ENCODE measurements around the gene PLD1.
"Not testable (repeated sequence)": the region's sequence is repeated elsewhere in the genome, so short reads cannot be mapped to it uniquely, and the experiment has no call there.

Gene PLD1

GRCh38 chr3:171815973-171816595 is 5.8 kb upstream of the PLD1 start:
- DNase-seq = no peak

DNA sequence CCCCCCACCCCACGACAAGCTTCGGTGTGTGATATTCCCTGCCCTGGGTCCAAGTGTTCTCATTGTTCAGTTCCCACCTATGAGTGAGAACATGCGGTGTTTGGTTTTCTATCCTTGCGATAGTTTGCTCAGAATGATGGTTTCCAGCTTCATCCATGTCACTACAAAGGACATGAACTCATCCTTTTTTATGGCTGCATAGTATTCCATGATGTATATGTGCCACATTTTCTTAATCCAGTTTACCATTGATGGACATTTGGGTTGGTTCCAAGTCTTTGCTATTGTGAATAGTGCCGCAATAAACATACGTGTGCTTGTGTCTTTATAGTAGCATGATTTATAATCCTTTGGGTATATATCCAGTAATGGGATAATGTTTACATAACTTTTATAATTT is 4.4 kb upstream of the PLD1 start:
- not testable (repeated sequence) for DNase-seq

- no peak for DNase-seq
Measured at GRCh38 chr3:171813897-171814460, 3.7 kb upstream of the PLD1 start.

DNA sequence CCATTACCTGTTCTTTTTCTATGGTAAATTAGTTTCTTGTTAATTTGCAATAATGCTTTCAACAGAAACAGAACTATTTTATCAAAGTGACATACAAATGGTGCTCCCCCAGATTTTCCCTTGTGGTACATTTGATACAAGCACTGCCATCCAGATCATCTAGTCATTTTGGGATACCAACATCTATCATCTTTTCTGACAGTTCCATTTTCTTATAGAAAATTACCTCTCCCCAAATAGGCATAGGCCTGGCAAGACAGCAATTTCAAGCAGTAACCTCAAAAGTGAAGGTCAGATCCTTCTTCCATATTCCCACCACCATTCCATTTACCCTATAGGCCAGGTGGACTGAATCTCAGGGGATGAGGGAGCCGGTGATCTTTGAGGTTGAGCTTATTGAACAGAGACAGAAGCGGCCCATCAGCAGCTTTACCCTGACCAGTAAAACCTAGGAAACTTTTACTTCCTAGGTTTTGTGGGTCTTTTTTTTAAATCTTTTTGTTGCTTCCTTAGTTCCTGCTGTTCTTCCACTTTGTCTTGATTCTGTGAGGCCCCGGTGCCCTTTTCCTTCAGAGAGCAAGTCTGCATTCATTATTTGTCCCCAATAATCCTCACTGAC is 3.1 kb upstream of the PLD1 start:
- no peak for DNase-seq

DNA sequence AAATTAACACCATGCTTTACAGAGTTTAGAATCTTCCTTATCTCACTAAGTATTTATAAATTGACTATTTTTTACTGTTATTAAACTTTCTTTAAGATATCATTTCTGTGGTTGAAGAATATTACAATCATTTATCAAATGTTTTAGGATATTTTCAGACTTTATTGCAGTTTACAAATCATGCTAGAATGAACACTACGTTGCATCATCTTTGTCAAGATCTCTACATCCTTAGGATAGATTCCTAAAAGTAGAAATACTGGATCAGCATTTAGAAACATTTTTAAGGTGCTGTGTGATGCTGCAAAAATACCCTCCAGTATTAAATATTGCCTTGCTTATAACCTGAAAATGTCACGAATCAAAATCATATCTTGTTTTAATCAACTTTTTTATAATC is 2.5 kb upstream of the PLD1 start:
- DNase-seq = no peak

DNA sequence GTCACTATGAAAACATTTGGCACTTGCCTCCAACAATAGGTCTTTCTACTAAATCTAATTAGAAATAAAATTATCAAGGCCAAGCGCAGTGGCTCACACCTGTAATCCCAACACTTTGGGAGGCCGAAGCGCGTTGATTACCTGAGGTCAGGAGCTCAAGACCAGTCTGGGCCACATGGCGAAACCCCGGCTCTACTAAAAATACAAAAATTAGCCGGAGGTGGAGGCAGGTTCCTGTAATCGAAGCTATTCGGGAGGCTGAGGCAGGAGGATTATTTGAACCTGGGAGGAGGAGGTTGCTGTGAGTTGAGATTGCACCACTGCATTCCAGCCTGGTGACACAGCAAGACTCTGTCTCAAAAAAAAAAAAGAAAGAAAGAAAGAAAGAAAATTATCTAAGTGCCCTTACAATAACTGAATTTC is 1.6 kb upstream of the PLD1 start:
- no peak for DNase-seq

GRCh38 chr3:171811295-171811912 is 1.1 kb upstream of the PLD1 start:
- no peak for DNase-seq

- DNase-seq = no peak
Measured at GRCh38 chr3:171810629-171811294, 479 bp upstream of the PLD1 start.

GRCh38 chr3:171809611-171809860 is 747 bp downstream of the PLD1 start:
- DNase-seq = no peak

GRCh38 chr3:171807806-171808205 is 2.5 kb downstream of the PLD1 start:
- DNase-seq = no peak

- no peak for DNase-seq
Measured at GRCh38 chr3:171807129-171807675, 3.1 kb downstream of the PLD1 start.

- DNase-seq = no peak
Measured at GRCh38 chr3:171806200-171807128, 3.8 kb downstream of the PLD1 start.

DNA sequence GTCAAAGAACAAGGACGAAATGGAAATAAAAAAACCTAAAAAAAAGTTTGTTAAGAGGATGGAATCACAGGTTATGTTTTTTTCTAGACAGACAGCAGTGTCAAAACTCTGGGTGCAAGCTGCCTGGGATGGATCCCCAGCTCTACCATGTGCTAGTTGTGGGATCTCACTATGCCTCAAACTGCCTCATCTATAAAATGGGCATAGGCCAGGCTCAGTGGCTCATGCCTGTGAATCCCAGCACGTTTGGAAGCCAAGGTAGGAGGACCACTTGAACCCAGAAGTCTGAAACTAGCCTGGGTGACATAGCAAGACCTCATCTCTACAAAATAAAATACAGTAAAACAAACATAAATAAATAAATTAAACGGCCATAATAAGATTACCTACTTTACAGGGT is 4.6 kb downstream of the PLD1 start:
- no peak for DNase-seq

- no peak for DNase-seq
Measured at GRCh38 chr3:171804618-171805389, 5.5 kb downstream of the PLD1 start.

- DNase-seq = no peak
Measured at GRCh38 chr3:171803044-171803443, 7.2 kb downstream of the PLD1 start.

- DNase-seq = no peak
Measured at GRCh38 chr3:171802590-171802956, 7.7 kb downstream of the PLD1 start.

- DNase-seq = no peak
Measured at GRCh38 chr3:171801738-171802589, 8.3 kb downstream of the PLD1 start.

GRCh38 chr3:171799501-171799900 is 10.8 kb downstream of the PLD1 start:
- no peak for DNase-seq

GRCh38 chr3:171797873-171798272 is 12.4 kb downstream of the PLD1 start:
- DNase-seq = no peak

DNA sequence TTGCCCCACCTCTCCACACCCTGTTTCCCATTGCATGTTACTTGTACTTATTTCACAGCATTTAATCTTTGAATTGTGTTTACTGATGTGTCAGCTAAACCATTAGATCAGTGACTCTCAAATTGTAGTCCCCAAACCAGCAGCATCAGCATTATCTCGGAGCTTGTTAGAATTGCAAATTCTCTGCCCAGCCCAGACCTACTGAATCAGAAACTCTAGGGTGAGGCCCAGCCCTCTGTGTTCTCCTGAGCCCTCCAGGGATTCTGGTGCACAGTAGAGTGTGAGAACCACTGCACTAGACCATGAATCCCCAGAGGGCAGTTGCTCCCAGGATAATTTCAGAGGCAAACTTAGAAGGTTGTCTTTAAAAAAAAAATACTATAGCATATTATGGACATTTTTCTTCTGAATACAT is 13.0 kb downstream of the PLD1 start:
- DNase-seq = no peak
